ENCODE results near the gene AMBN. TPM values are rescaled to one million over a fixed set of nuclear protein-coding genes. Genes with fewer than 3 reads are reported as not detected.

AMBN gene
- total and polyA plus RNA-seq, 4 donors: not detected

DNA sequence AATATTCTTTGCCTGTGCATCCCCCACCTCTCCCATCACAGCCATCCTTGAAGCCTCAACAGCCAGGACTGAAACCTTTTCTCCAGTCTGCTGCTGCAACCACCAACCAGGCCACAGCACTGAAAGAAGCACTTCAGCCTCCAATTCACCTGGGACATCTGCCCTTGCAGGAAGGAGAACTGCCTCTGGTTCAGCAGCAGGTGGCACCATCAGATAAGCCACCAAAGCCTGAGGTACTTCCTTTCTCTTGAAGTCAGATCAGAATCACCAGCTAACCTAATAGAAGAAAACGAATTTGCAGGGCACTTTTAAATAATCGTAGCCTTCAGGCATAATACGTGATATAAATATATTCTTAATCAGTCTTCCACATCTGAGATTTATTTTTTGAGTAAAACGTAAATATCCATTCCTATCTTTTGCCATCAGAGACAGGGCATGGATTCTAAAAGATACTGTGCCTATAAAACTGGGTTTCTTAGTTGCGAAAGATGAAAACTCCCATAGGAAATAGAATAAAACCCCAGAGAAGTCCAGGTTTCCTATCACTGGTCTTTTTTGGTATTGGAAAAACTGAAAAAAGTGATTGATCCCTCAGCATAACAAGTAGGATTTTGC is 9.5 kb downstream of the AMBN start:
- Histone ChIP-seq H3K36me3 (ENCODE audit: control insufficient read depth in 1 of 2, insufficient read depth in 2 of 2, low read length in 1 of 2) (no peaks in the 10 kb centered on the region), H3K27ac (ENCODE audit: low read depth in 1 of 2, low read length in 2 of 2) (no peak overlapping the region), H3K4me1 (ENCODE audit: control insufficient read depth in 1 of 2, insufficient read depth in 2 of 2, low read length in 2 of 2) (no peaks in the 10 kb centered on the region), H3K4me3 (ENCODE audit: low read length in 2 of 2) (no peak overlapping the region), H3K9me3 (ENCODE audit: control insufficient read depth, low read length) (no peaks in the 10 kb centered on the region), H3K27me3 (ENCODE audit: control insufficient read depth in 1 of 2, insufficient read depth in 2 of 2, low read length in 1 of 2) (no peaks in the 10 kb centered on the region)
- ATAC-seq (ENCODE audit: low FRiP score): peak; percentile 69
- WGBS, 2 donors: 31 to 33% methylated on average over 5 of the region's 5 CpGs
- DNase-seq: peak; percentile 58 to 76
- intact Hi-C loops (cut with DNase I): loop anchor here in 1 of 2 donors (5.0 kb wide), 1 partner anchor 86 kb away; the partner anchor contains the start of gene UTP3

DNA sequence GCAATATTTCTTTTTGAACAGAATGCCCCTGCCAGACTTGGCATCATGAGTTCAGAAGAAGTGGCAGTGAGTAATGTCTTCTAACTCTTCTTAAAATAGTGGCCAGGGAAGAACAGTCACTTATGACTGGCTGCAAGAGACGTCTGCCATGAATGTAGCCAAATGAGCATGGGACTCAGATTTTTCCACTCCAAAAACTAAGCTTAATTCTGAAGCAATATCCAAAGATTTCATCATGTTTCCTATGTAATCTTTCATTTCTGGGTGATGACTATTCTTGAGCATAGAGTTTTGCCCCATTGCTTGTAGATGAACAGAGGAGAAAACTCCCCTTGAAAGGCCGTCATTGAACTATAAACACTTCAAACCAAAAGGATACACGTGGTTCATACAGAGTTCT is 11.8 kb downstream of the AMBN start:
- 16 to 22% methylated on average over 3 of the region's 3 CpGs for WGBS, 2 donors
- Histone ChIP-seq H3K4me3 (ENCODE audit: low read length in 2 of 2) (no peak overlapping the region), H3K4me1 (ENCODE audit: control insufficient read depth in 1 of 2, insufficient read depth in 2 of 2, low read length in 2 of 2) (no peaks in the 10 kb centered on the region), H3K27ac (ENCODE audit: low read depth in 1 of 2, low read length in 2 of 2) (no peak overlapping the region), H3K27me3 (ENCODE audit: control insufficient read depth in 1 of 2, insufficient read depth in 2 of 2, low read length in 1 of 2) (no peaks in the 10 kb centered on the region), H3K36me3 (ENCODE audit: control insufficient read depth in 1 of 2, insufficient read depth in 2 of 2, low read length in 1 of 2) (no peaks in the 10 kb centered on the region), H3K9me3 (ENCODE audit: control insufficient read depth, low read length) (no peaks in the 10 kb centered on the region)
- no peak for DNase-seq
- intact Hi-C loops (cut with DNase I): loop anchor here in 1 of 2 donors (5.0 kb wide), 1 partner anchor 83 kb away; the partner anchor contains the start of gene UTP3
- ATAC-seq (ENCODE audit: low FRiP score): no peak

DNA sequence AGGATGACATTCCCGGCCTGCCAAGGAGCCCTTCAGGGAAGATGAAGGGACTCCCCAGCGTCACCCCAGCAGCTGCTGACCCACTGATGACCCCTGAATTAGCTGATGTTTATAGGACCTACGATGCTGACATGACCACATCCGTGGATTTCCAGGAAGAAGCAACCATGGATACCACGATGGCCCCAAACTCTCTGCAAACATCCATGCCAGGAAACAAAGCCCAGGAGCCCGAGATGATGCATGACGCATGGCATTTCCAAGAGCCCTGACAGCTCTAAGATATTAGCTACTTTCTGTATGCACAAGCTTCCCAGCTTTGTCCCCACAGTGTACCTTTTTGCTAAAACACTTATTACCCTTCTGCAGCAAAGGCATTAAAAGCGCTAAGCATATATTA is 14.4 kb downstream of the AMBN start:
- WGBS, 2 donors: 83 to 84% methylated on average over 8 of the region's 8 CpGs

DNA sequence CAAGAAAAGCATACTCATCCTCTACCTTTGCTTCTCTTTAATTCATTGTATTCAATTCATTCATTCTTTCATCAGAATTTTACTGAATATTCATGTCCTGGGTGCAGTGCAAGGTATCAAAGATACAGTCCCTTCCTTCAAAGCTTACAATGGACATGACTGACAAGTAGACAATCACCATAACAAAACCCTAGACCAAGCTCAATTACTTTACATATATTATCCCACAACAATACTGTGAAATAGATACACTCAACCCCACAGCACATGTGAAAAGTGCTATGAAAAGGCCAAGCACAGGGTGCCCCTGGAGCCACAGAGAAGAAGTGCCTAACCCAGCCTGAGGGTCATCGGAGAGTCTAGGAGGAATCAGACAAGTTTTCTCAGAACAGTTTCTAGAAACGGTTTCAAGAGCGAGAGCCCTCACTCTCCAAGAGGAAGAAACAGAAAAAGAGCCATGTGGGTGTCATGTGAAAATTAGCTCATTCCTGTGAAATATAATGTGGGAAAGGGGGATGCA is 15.3 kb downstream of the AMBN start:
- ATAC-seq (ENCODE audit: low FRiP score): no peak
- Histone ChIP-seq H3K36me3 (ENCODE audit: control insufficient read depth in 1 of 2, insufficient read depth in 2 of 2, low read length in 1 of 2) (no peaks in the 10 kb centered on the region), H3K4me3 (ENCODE audit: low read length in 2 of 2) (no peak overlapping the region), H3K4me1 (ENCODE audit: control insufficient read depth in 1 of 2, insufficient read depth in 2 of 2, low read length in 2 of 2) (no peaks in the 10 kb centered on the region), H3K27ac (ENCODE audit: low read depth in 1 of 2, low read length in 2 of 2) (no peak overlapping the region), H3K9me3 (ENCODE audit: control insufficient read depth, low read length) (no peaks in the 10 kb centered on the region), H3K27me3 (ENCODE audit: control insufficient read depth in 1 of 2, insufficient read depth in 2 of 2, low read length in 1 of 2) (no peaks in the 10 kb centered on the region)
- DNase-seq: no peak
- 85 to 91% methylated on average over 3 of the region's 3 CpGs for WGBS, 2 donors
- intact Hi-C loops (cut with DNase I): no loop called here

More for the DNA sequence above, 14.4 kb downstream of the AMBN start:
- DNase-seq: no peak
- Histone ChIP-seq H3K4me3 (ENCODE audit: low read length in 2 of 2) (no peak overlapping the region), H3K9me3 (ENCODE audit: control insufficient read depth, low read length) (no peaks in the 10 kb centered on the region), H3K36me3 (ENCODE audit: control insufficient read depth in 1 of 2, insufficient read depth in 2 of 2, low read length in 1 of 2) (no peaks in the 10 kb centered on the region), H3K27ac (ENCODE audit: low read depth in 1 of 2, low read length in 2 of 2) (no peak overlapping the region), H3K27me3 (ENCODE audit: control insufficient read depth in 1 of 2, insufficient read depth in 2 of 2, low read length in 1 of 2) (no peaks in the 10 kb centered on the region), H3K4me1 (ENCODE audit: control insufficient read depth in 1 of 2, insufficient read depth in 2 of 2, low read length in 2 of 2) (no peaks in the 10 kb centered on the region)
- intact Hi-C loops (cut with DNase I): no loop called here
- no peak for ATAC-seq (ENCODE audit: low FRiP score)

DNA sequence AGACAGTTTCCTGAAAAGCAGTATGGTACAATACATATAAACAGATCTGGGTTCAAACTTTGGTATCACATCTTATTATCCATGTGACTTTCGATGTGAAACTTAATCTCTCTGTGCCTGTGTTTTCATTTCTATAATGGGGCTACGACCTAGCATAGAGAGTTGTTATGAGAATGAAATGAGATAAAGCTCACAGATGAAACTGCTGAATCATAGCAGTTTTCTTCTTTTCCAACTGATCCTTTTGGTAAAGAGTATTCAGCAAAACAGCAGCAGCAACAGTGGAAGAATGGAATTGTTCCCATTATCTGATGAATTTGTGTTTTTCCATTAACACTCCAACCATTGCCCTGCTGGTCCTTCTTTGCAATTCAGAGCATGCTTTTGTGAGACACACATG is 16.3 kb downstream of the AMBN start:
- Histone ChIP-seq H3K36me3 (ENCODE audit: control insufficient read depth in 1 of 2, insufficient read depth in 2 of 2, low read length in 1 of 2) (no peaks in the 10 kb centered on the region), H3K4me3 (ENCODE audit: low read length in 2 of 2) (no peak overlapping the region), H3K27ac (ENCODE audit: low read depth in 1 of 2, low read length in 2 of 2) (no peak overlapping the region), H3K27me3 (ENCODE audit: control insufficient read depth in 1 of 2, insufficient read depth in 2 of 2, low read length in 1 of 2) (no peaks in the 10 kb centered on the region), H3K4me1 (ENCODE audit: control insufficient read depth in 1 of 2, insufficient read depth in 2 of 2, low read length in 2 of 2) (no peaks in the 10 kb centered on the region), H3K9me3 (ENCODE audit: control insufficient read depth, low read length) (no peaks in the 10 kb centered on the region)
- WGBS, 2 donors: 30% methylated on average over 2 of the region's 2 CpGs
- ATAC-seq (ENCODE audit: low FRiP score): no peak
- no peak for DNase-seq
- intact Hi-C loops (cut with DNase I): no loop called here

DNA sequence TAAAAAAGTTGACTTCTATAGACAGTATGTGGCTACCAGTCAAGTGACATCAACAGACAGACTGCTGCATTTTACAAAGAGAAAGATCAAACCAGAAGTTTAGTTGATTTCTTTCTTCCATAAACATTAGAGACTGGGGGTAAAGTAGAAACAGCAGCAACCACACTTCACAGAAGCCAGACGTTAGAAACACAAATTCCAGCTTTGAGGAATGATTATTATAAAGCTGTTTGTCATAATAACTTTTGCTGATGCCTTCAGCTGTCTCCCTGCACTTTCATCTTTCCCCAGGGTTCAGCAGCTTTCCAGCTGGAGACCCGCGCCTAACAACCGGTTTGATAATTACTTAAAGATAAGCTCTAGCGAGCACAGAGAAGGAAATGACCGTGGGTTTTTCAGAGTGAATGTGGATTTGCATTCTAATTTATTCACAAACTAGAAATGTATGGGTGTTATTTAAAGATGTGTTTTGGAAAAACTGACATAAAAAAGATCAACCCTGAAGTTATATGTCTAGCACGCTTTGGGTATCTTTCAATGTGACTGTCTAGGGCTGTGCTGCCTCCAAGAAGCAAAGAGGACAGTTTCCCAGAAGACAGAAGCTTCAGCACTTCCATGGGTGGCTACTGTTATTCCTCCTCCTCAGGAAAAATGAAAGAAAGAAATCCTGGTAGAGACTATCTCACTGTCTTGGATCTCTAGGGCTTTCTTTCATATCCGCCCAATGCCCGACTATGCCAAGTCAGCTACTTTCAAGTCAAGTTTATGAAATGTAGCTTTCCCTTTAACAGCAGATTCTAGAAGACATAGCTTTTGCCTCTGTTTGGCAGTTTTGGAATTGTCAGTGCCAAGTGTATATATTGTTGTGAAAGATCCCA is 21.5 kb downstream of the AMBN start:
- intact Hi-C loops (cut with DNase I): no loop called here
- H3K36me3 ChIP-seq (ENCODE audit: control insufficient read depth in 1 of 2, insufficient read depth in 2 of 2, low read length in 1 of 2): no peaks in the 10 kb centered on the region
- no peak for DNase-seq
- no peaks in the 10 kb centered on the region for H3K9me3 ChIP-seq (ENCODE audit: control insufficient read depth, low read length)
- H3K4me3 ChIP-seq (ENCODE audit: low read length in 2 of 2): peak overlapping the region in 1 of 2 donors; percentile 12
- 16 to 22% methylated on average over 9 of the region's 9 CpGs for WGBS, 2 donors
- H3K27ac ChIP-seq (ENCODE audit: low read depth in 1 of 2, low read length in 2 of 2): no peak overlapping the region
- H3K4me1 ChIP-seq (ENCODE audit: control insufficient read depth in 1 of 2, insufficient read depth in 2 of 2, low read length in 2 of 2): no peaks in the 10 kb centered on the region
- H3K27me3 ChIP-seq (ENCODE audit: control insufficient read depth in 1 of 2, insufficient read depth in 2 of 2, low read length in 1 of 2): no peaks in the 10 kb centered on the region
- ATAC-seq (ENCODE audit: low FRiP score): no peak

DNA sequence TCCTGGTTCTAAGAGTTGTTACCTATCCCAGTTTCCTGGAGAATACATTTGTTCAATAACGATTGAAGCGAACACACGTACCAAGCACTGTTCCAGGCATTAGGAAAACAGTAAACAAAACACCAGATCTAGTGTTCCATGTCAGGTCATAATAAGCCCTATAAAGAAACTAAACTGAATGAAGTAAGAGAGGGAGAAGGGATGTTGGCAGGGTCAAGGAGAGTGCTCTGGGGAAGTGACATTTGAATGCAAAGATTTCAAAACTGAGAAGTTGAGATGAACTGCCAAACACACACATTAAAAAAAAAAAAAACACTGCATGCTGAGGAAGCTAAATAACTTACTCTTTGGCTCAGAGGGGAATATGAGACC is 22.1 kb downstream of the AMBN start:
- H3K9me3 ChIP-seq (ENCODE audit: control insufficient read depth, low read length): no peaks in the 10 kb centered on the region
- no peak overlapping the region for H3K27ac ChIP-seq (ENCODE audit: low read depth in 1 of 2, low read length in 2 of 2)
- ATAC-seq (ENCODE audit: low FRiP score) (no peak), DNase-seq (no peak)
- H3K4me1 ChIP-seq (ENCODE audit: control insufficient read depth in 1 of 2, insufficient read depth in 2 of 2, low read length in 2 of 2): no peaks in the 10 kb centered on the region
- intact Hi-C loops (cut with DNase I): no loop called here
- H3K27me3 ChIP-seq (ENCODE audit: control insufficient read depth in 1 of 2, insufficient read depth in 2 of 2, low read length in 1 of 2): no peaks in the 10 kb centered on the region
- peak overlapping the region in 1 of 2 donors; percentile 12 for H3K4me3 ChIP-seq (ENCODE audit: low read length in 2 of 2)
- H3K36me3 ChIP-seq (ENCODE audit: control insufficient read depth in 1 of 2, insufficient read depth in 2 of 2, low read length in 1 of 2): no peaks in the 10 kb centered on the region
- 71 to 76% methylated on average over 3 of the region's 3 CpGs for WGBS, 2 donors

DNA sequence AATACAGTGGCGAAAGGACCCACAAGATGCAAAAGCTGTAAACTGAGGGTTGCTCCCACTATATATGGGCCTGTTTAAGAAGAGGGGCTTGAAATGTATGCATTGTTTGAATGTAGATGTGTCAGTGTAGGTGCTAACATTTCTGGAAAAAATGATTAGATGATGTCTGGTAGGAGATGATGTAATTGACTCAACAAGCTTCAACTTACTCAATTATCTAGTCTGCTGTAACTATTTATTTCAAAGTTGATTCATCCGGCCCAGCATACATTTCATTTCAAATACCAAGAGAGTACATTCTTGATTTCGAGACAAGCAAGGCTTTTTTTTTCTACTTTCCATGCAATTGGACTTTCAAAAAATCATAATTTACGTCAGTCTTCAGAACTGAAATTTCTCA is 27.2 kb downstream of the AMBN start:
- intact Hi-C loops (cut with DNase I): no loop called here
- H3K36me3 ChIP-seq (ENCODE audit: control insufficient read depth in 1 of 2, insufficient read depth in 2 of 2, low read length in 1 of 2): no peaks in the 10 kb centered on the region
- WGBS, 2 donors: 87 to 89% methylated on average over 4 of the region's 4 CpGs

More for the DNA sequence above, 27.2 kb downstream of the AMBN start:
- Histone ChIP-seq H3K9me3 (ENCODE audit: control insufficient read depth, low read length) (no peaks in the 10 kb centered on the region), H3K4me3 (ENCODE audit: low read length in 2 of 2) (no peak overlapping the region), H3K27me3 (ENCODE audit: control insufficient read depth in 1 of 2, insufficient read depth in 2 of 2, low read length in 1 of 2) (no peaks in the 10 kb centered on the region), H3K27ac (ENCODE audit: low read depth in 1 of 2, low read length in 2 of 2) (no peak overlapping the region), H3K4me1 (ENCODE audit: control insufficient read depth in 1 of 2, insufficient read depth in 2 of 2, low read length in 2 of 2) (no peaks in the 10 kb centered on the region)
- DNase-seq: no peak
- no peak for ATAC-seq (ENCODE audit: low FRiP score)
